OCI-LY7 (cell line): Measurements from ENCODE around the gene TNS1.

ENCODE experiments used
- CTCF ChIP-seq: fragments of 200-600 bp; sonication (generic); conservative IDR thresholded peaks from 2 replicates; pipeline ENCODE4 v1.5.1; 2014; ENCODE audit warnings: mild to moderate bottlenecking, antibody characterized with exemption, low read length, moderate library complexity, mixed read lengths
- EZH2phosphoT487 ChIP-seq: fragments of 200-600 bp; sonication (generic); IDR thresholded peaks from 2 replicates; pipeline ENCODE4 v1.6.1; 2018; ENCODE audit warnings: low read depth, borderline replicate concordance, mild to moderate bottlenecking, mixed run types, antibody characterized with exemption, low read length, moderate library complexity, mixed read lengths

DNA sequence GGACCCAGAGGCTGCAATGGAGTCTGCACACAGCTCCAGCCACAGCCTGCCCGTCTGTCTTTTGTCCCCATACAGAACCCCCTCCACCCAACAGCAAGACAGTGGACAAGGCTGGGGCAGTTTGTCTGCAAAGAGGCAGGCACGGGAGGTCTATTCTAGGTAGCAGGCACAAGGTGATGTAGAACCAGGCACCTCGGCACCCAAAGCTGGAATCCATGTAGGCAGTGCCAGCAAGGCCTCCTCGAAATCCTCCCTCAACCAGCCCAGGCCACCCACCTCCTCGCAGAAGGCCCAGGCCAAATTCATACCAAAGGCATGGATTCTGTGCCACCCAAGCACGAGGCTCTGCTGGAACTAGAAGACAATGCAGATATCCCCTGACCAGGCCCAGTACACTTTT is 179.2 kb downstream of the TNS1 start:
- TF ChIP-seq CTCF (no peak), EZH2phosphoT487 (no peak)
